ENCODE data around the gene LTBP1. TPM values are rescaled to one million over a fixed set of nuclear protein-coding genes. Genes with fewer than 3 reads are reported as not detected.

The LTBP1 gene
- polyA plus RNA-seq, 1 donor (not counting 4 experiments of a cell fraction or from before 2014, with no cell fraction given) = 9.2 TPM

GRCh38 chr2:32932825-32933755 is 13.7 kb upstream of the LTBP1 start:
- Histone ChIP-seq H3K4me2 (ENCODE audit: control insufficient read depth, extremely low read depth, insufficient read depth, low read depth, low read length) (no peak overlapping the region), H3K27ac (ENCODE audit: control insufficient read depth, insufficient read depth, low read length) (no peak overlapping the region), H4K20me1 (ENCODE audit: control insufficient read depth, extremely low read depth, insufficient read depth, low read length) (no peaks in the 10 kb centered on the region), H3K27me3 (ENCODE audit: control insufficient read depth, extremely low read depth, insufficient read depth, low read length) (no peaks in the 10 kb centered on the region), H3K4me1 (ENCODE audit: control insufficient read depth, extremely low read depth, insufficient read depth, low read length) (no peaks in the 10 kb centered on the region), H3K4me3 (ENCODE audit: control insufficient read depth in 2 of 3, extremely low read depth in 1 of 3, insufficient read depth in 2 of 3, low read depth in 1 of 3, low read length in 3 of 3) (no peak overlapping the region), H3K9me3 (ENCODE audit: control insufficient read depth, low read depth, low read length) (no peaks in the 10 kb centered on the region), H3K9ac (ENCODE audit: control insufficient read depth, extremely low read depth, insufficient read depth, low read length) (no peak overlapping the region), H2AFZ (ENCODE audit: control insufficient read depth, low read length) (no peak overlapping the region), H3K79me2 (ENCODE audit: control insufficient read depth, insufficient read depth, low read length) (no peaks in the 10 kb centered on the region), H3K36me3 (ENCODE audit: control insufficient read depth in 2 of 2, extremely low read depth in 1 of 2, insufficient read depth in 2 of 2, low read length in 2 of 2) (no peaks in the 10 kb centered on the region), H3K9me1 (ENCODE audit: control insufficient read depth, extremely low read depth, insufficient read depth, low read length) (no peaks in the 10 kb centered on the region)
- DNase-seq (ENCODE audit: low read depth, low spot score) (no peak), FAIRE-seq (no peak)
- dilution Hi-C loops (cut with MboI; ENCODE audit: extremely low pct_ligation_motif_present, low sequenced_read_pairs) = no loop called here
- TF ChIP-seq EZH2 (IDR thresholded peaks at IDR 0.05; ENCODE audit: low read length) = no peak
- TF ChIP-seq CTCF (optimal IDR thresholded peaks at IDR 0.05 in 1 of 3, IDR thresholded peaks at IDR 0.05 in 1 of 3, conservative IDR thresholded peaks at IDR 0.05 in 1 of 3; ENCODE audit: extremely low read depth in 1 of 3, insufficient read depth in 2 of 3, low read length in 3 of 3) = no peak

GRCh38 chr2:32933756-32934095 is 13.0 kb upstream of the LTBP1 start:
- no peak overlapping the region for H3K27ac ChIP-seq (ENCODE audit: control insufficient read depth, insufficient read depth, low read length)
- H3K79me2 ChIP-seq (ENCODE audit: control insufficient read depth, insufficient read depth, low read length) = no peaks in the 10 kb centered on the region
- no peaks in the 10 kb centered on the region for H3K9me3 ChIP-seq (ENCODE audit: control insufficient read depth, low read depth, low read length)
- FAIRE-seq (no peak), DNase-seq (ENCODE audit: low read depth, low spot score) (no peak)
- H3K9me1 ChIP-seq (ENCODE audit: control insufficient read depth, extremely low read depth, insufficient read depth, low read length) = no peaks in the 10 kb centered on the region
- H2AFZ ChIP-seq (ENCODE audit: control insufficient read depth, low read length) = no peak overlapping the region
- no peak overlapping the region for H3K4me2 ChIP-seq (ENCODE audit: control insufficient read depth, extremely low read depth, insufficient read depth, low read depth, low read length)
- no peak for TF ChIP-seq EZH2 (IDR thresholded peaks at IDR 0.05; ENCODE audit: low read length)
- H3K4me1 ChIP-seq (ENCODE audit: control insufficient read depth, extremely low read depth, insufficient read depth, low read length) = no peaks in the 10 kb centered on the region
- no peaks in the 10 kb centered on the region for H3K27me3 ChIP-seq (ENCODE audit: control insufficient read depth, extremely low read depth, insufficient read depth, low read length)
- no peaks in the 10 kb centered on the region for H4K20me1 ChIP-seq (ENCODE audit: control insufficient read depth, extremely low read depth, insufficient read depth, low read length)
- dilution Hi-C loops (cut with MboI; ENCODE audit: extremely low pct_ligation_motif_present, low sequenced_read_pairs) = no loop called here
- H3K4me3 ChIP-seq (ENCODE audit: control insufficient read depth in 2 of 3, extremely low read depth in 1 of 3, insufficient read depth in 2 of 3, low read depth in 1 of 3, low read length in 3 of 3) = no peak overlapping the region
- H3K36me3 ChIP-seq (ENCODE audit: control insufficient read depth in 2 of 2, extremely low read depth in 1 of 2, insufficient read depth in 2 of 2, low read length in 2 of 2) = no peaks in the 10 kb centered on the region
- no peak overlapping the region for H3K9ac ChIP-seq (ENCODE audit: control insufficient read depth, extremely low read depth, insufficient read depth, low read length)

Data from keratinocyte (primary cell).